ENCODE measurements around the gene LYVE1. TPM values are rescaled to one million over a fixed set of nuclear protein-coding genes. Genes with fewer than 3 reads are reported as not detected.

The LYVE1 gene
- polyA plus RNA-seq, 1 of the 3 experiments (the other 2 are of a cell fraction) = not detected

DNA sequence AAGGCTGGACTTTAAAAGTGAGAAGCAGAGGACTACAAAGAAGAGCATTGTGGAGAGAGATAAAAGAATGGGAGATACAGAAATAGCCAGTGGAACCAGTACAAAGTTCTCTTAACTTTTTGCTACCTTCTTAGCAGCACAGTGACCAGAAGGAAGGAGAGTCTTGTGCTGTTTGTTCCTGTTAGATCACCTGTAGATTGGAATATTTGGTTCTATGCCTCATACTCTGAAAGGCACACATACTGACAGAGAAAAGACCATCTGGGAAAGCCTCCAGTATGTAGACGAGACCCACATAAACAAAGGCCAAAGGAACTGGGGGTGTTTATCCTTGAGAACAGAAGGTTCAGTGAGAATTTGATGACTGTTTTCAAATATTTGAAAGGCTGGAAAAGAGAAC is 46.2 kb downstream of the LYVE1 start:
- 95% methylated on average over 1 of the region's 1 CpG for WGBS (ENCODE audit: low lambda C conversion rate)
- H4K20me1 ChIP-seq (ENCODE audit: insufficient read depth) = no peaks in the 10 kb centered on the region
- H3K27me3 ChIP-seq (ENCODE audit: insufficient read depth) = no peaks in the 10 kb centered on the region
- H3K27ac ChIP-seq (ENCODE audit: low read depth in 2 of 2, low read length in 1 of 2) = no peak overlapping the region
- H3K9me2 ChIP-seq = no peaks in the 10 kb centered on the region
- TF ChIP-seq SMC3 (IDR thresholded peaks at IDR 0.05; ENCODE audit: low read depth, low read length) (no peak), FOXJ3 (CRISPR knock-in tag; IDR thresholded peaks at IDR 0.05) (no peak), POLR2AphosphoS5 (IDR thresholded peaks at IDR 0.05; ENCODE audit: low read depth, low read length) (no peak), YY1 (IDR thresholded peaks at IDR 0.05; ENCODE audit: low read depth) (no peak), TCF12 (IDR thresholded peaks at IDR 0.05) (no peak), TEAD4 (IDR thresholded peaks at IDR 0.05; ENCODE audit: borderline replicate concordance, insufficient read depth) (no peak), ELF1 (IDR thresholded peaks at IDR 0.05) (no peak), NRF1 (IDR thresholded peaks at IDR 0.05; ENCODE audit: low read depth, low read length) (no peak)
- TF ChIP-seq, protein P1, sequence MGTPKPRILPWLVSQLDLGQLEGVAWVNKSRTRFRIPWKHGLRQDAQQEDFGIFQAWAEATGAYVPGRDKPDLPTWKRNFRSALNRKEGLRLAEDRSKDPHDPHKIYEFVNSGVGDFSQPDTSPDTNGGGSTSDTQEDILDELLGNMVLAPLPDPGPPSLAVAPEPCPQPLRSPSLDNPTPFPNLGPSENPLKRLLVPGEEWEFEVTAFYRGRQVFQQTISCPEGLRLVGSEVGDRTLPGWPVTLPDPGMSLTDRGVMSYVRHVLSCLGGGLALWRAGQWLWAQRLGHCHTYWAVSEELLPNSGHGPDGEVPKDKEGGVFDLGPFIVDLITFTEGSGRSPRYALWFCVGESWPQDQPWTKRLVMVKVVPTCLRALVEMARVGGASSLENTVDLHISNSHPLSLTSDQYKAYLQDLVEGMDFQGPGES (IDR thresholded peaks at IDR 0.05; ENCODE audit: low read depth, low read length) = no peak
- TF ChIP-seq, protein P2, sequence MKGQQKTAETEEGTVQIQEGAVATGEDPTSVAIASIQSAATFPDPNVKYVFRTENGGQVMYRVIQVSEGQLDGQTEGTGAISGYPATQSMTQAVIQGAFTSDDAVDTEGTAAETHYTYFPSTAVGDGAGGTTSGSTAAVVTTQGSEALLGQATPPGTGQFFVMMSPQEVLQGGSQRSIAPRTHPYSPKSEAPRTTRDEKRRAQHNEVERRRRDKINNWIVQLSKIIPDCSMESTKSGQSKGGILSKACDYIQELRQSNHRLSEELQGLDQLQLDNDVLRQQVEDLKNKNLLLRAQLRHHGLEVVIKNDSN (IDR thresholded peaks at IDR 0.05; ENCODE audit: borderline replicate concordance, low read depth) = no peak
- TF ChIP-seq, protein P3, sequence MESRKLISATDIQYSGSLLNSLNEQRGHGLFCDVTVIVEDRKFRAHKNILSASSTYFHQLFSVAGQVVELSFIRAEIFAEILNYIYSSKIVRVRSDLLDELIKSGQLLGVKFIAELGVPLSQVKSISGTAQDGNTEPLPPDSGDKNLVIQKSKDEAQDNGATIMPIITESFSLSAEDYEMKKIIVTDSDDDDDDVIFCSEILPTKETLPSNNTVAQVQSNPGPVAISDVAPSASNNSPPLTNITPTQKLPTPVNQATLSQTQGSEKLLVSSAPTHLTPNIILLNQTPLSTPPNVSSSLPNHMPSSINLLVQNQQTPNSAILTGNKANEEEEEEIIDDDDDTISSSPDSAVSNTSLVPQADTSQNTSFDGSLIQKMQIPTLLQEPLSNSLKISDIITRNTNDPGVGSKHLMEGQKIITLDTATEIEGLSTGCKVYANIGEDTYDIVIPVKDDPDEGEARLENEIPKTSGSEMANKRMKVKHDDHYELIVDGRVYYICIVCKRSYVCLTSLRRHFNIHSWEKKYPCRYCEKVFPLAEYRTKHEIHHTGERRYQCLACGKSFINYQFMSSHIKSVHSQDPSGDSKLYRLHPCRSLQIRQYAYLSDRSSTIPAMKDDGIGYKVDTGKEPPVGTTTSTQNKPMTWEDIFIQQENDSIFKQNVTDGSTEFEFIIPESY (IDR thresholded peaks at IDR 0.05; ENCODE audit: borderline replicate concordance, low read depth) = no peak
- TF ChIP-seq, protein P4, sequence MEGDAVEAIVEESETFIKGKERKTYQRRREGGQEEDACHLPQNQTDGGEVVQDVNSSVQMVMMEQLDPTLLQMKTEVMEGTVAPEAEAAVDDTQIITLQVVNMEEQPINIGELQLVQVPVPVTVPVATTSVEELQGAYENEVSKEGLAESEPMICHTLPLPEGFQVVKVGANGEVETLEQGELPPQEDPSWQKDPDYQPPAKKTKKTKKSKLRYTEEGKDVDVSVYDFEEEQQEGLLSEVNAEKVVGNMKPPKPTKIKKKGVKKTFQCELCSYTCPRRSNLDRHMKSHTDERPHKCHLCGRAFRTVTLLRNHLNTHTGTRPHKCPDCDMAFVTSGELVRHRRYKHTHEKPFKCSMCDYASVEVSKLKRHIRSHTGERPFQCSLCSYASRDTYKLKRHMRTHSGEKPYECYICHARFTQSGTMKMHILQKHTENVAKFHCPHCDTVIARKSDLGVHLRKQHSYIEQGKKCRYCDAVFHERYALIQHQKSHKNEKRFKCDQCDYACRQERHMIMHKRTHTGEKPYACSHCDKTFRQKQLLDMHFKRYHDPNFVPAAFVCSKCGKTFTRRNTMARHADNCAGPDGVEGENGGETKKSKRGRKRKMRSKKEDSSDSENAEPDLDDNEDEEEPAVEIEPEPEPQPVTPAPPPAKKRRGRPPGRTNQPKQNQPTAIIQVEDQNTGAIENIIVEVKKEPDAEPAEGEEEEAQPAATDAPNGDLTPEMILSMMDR (IDR thresholded peaks at IDR 0.05) = no peak
- POLR2A ChIA-PET = no interaction called here
- H2AFZ ChIP-seq (ENCODE audit: low read depth) = no peak overlapping the region
- H3K36me3 ChIP-seq (replicated peaks in 1 of 2; ENCODE audit: control insufficient read depth in 1 of 2, insufficient read depth in 2 of 2, low read length in 1 of 2) = peaks cover 54 to 79% of the 10 kb centered on the region in 2 experiments
- H3K4me1 ChIP-seq (ENCODE audit: control insufficient read depth in 1 of 2, insufficient read depth in 2 of 2, low read depth in 1 of 2, low read length in 1 of 2) = peaks cover 0 to 5% of the 10 kb centered on the region in 2 experiments; a peak in 1 of 4 replicates
- no peaks in the 10 kb centered on the region for H3K9me3 ChIP-seq
- no peaks in the 10 kb centered on the region for H3F3A ChIP-seq (replicated peaks; ENCODE audit: insufficient read depth)
- no peak overlapping the region for H3K9ac ChIP-seq
- CTCF ChIA-PET = no interaction called here
- no peak overlapping the region for H3K4me3 ChIP-seq (ENCODE audit: low read depth in 2 of 2, low read length in 1 of 2)
- H3K4me2 ChIP-seq = no peak overlapping the region
- no peaks in the 10 kb centered on the region for H3K79me2 ChIP-seq (ENCODE audit: insufficient read depth)
- DNase-seq = no peak

DNA sequence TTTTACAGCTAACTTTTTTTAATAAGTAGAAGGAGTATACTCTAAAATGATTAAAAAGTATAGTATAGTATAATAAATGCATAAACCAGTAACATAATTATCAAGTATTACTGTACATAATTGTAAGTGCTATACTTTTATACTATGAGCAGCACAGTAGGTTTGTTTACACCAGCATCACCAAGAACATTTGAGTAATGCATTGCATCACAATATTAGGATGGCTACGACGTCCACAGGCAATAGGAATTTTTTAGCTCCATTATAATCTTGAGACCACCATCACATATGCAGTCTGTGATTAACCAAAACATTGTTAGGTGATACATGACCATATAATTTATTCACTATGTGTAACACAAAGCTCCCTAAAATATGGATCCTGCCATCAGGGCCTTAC is 47.9 kb downstream of the LYVE1 start:
- no peaks in the 10 kb centered on the region for H3K9me3 ChIP-seq
- no peaks in the 10 kb centered on the region for H3K27me3 ChIP-seq (ENCODE audit: insufficient read depth)
- H2AFZ ChIP-seq (ENCODE audit: low read depth) = no peak overlapping the region
- no peaks in the 10 kb centered on the region for H3F3A ChIP-seq (replicated peaks; ENCODE audit: insufficient read depth)
- TF ChIP-seq EZH2phosphoT487 (IDR thresholded peaks at IDR 0.05; ENCODE audit: borderline replicate concordance, low read depth) = no peak
- TF ChIP-seq GATA2 (CRISPR knock-in tag; IDR thresholded peaks at IDR 0.05) = no peak
- no peak for TF ChIP-seq RCOR1 (IDR thresholded peaks at IDR 0.05; ENCODE audit: low read length)
- TF ChIP-seq, protein P3 (IDR thresholded peaks at IDR 0.05; ENCODE audit: borderline replicate concordance, low read depth) = no peak
- POLR2A ChIA-PET = no interaction called here
- H3K9ac ChIP-seq = no peak overlapping the region
- H3K36me3 ChIP-seq (replicated peaks in 1 of 2; ENCODE audit: control insufficient read depth in 1 of 2, insufficient read depth in 2 of 2, low read length in 1 of 2) = peaks cover 45 to 80% of the 10 kb centered on the region in 2 experiments
- no peak overlapping the region for H3K4me2 ChIP-seq
- no peak overlapping the region for H3K4me3 ChIP-seq (ENCODE audit: low read depth in 2 of 2, low read length in 1 of 2)
- H4K20me1 ChIP-seq (ENCODE audit: insufficient read depth) = no peaks in the 10 kb centered on the region
- no peaks in the 10 kb centered on the region for H3K79me2 ChIP-seq (ENCODE audit: insufficient read depth)
- no peak for DNase-seq
- 91% methylated on average over 2 of the region's 2 CpGs for WGBS (ENCODE audit: low lambda C conversion rate)
- H3K27ac ChIP-seq (ENCODE audit: low read depth in 2 of 2, low read length in 1 of 2) = no peak overlapping the region
- no peaks in the 10 kb centered on the region for H3K9me2 ChIP-seq
- CTCF ChIA-PET = interaction anchor here (0.8 to 2.4 kb wide), 5 partner anchors 12 to 213 kb away, joined by 3 to 10 read pairs (median 6); partner anchors contain the start of gene RNF141
- no peaks in the 10 kb centered on the region; a peak in 1 of 4 replicates for H3K4me1 ChIP-seq (ENCODE audit: control insufficient read depth in 1 of 2, insufficient read depth in 2 of 2, low read depth in 1 of 2, low read length in 1 of 2)
